HG03045 (cell line): ENCODE data around the gene HOXC5.

Experiments used
- ATAC-seq: cut with Tn5 transposase; IDR thresholded peaks from one replicate; pipeline ENCODE4 v1.9.1; 2021; ENCODE audit warnings: mild to moderate bottlenecking, moderate library complexity; ENCODE audit not compliant: unreplicated experiment

Gene HOXC5

DNA sequence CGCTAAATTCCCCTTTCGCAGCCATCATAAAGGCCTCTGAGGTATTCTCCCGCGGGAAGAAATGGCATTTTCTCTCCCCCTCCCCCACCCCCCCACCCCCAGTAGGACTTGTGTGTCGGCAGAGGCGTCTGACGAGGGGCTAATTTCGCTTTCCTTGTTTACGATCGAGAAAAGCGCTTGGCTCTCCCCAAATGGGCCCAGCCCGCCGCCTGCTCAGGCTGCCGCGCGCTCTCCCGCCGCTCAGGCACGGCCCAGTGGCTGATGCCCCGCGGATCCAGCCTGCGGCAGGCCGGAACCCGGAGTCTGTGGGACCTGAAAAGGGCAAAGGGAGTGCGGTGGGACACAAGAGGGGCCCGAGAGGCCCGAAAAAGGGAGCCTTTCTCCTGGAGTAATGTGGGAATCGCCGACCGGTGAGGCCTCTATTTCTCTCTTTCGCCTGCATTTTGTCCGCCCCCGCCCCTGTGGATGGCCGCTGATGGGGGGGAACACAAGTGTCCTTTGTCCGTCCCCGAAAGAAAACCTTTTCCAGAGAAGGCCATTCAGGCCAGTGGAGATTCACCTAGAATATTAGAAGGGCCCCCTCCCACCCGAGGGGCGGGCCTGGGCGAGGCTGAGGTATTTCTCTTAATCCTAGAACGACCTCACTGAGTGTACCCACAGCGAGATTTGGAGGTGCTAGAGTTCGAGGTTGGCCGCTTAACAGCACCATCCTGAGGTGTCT is 13.6 kb upstream of the HOXC5 start:
- ATAC-seq = no peak

DNA sequence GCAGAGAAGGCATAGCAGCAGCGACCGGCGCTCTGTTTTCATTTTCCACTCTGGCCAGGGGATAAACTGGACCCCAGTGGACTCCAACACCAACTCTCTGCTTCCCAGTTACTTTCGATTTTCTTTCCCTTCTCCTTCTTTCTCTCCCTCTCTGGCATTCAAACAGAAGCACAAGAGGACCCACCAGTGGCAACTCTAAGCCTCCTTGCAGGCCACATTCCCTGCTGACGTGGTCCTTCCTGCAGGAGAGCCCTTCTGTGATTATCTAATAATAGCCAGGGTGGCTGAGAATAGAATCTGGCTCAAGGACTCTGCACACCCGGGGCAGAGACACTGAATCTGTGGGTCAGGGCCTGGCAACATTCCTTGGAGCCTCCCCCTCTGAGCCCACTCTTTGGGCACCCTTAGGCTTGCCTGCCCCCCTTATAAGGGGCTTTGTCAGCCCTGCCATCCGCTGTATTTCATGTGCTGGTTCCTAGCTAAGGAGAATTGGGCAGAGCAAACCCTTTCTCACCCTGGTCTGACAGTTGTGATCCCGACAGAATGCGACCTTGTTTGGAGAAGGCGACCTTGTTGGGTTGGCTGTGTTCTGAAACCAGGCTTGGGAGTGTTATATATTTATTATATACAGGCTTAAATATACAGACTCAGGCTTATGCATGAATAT is 12.8 kb upstream of the HOXC5 start:
- no peak for ATAC-seq

GRCh38 chr12:54020591-54021405 is 12.1 kb upstream of the HOXC5 start:
- no peak for ATAC-seq

- ATAC-seq = no peak
Measured at GRCh38 chr12:54021432-54022013, 11.3 kb upstream of the HOXC5 start.

GRCh38 chr12:54022960-54023884 is 9.6 kb upstream of the HOXC5 start:
- no peak for ATAC-seq

- no peak for ATAC-seq
Measured at GRCh38 chr12:54024127-54024526, 8.7 kb upstream of the HOXC5 start.

GRCh38 chr12:54024581-54025305 is 8.1 kb upstream of the HOXC5 start:
- no peak for ATAC-seq

DNA sequence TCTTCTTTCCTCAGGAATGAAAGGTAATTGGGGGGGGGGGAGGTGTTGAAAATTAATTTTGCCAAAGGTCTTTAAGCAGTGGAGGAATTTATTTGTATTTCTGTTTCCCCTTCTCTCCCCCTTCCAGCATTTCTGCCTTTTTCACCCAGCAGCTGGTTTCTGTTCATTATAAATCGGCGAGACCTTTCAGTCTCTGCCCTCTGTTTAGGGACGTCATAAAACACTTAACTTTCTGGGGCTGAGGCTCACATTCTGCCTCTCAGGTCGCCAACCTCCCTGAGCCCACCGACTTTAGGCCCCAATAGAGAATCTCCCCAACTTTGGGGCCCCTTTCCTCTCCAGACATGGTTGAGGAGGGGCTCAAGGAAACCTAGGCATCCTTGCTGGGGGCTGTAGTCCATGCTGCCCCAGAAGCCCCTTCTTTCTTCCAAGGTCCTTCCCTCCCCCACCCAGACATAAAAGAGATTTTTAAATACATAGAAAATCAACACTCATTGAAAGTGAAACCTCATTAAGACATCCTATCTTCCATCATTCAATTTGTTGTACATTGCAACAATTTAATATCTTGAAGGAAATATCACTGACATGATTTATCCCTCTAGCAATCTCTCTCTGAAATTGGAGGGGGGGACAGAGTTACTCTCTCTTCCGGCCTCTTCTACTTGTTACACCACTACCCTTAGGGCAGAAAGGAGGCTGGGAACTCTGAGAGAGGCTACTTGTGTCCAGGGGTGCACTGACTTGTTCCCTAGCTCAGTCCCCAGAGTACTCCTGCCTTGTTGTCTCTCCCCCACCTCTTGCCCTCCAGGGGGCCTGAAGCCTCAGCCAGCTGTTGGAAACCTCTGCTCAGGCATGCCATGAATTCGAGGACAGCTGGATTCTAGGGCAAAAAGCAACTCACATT is 7.1 kb upstream of the HOXC5 start:
- ATAC-seq = no peak

- ATAC-seq = no peak
Measured at GRCh38 chr12:54026640-54027441, 6.0 kb upstream of the HOXC5 start.

- ATAC-seq = no peak
Measured at GRCh38 chr12:54027442-54027786, 5.4 kb upstream of the HOXC5 start.

GRCh38 chr12:54028314-54029201 is 4.3 kb upstream of the HOXC5 start, which contains the start of gene HOXC6:
Gene HOXC6, plus strand, starts transcription at chr12:54028440. Its CDS starts 82 bp downstream, at chr12:54028522.
- no peak for ATAC-seq

- ATAC-seq = no peak
Measured at GRCh38 chr12:54029529-54030441, 3.1 kb upstream of the HOXC5 start.

GRCh38 chr12:54030442-54030801 is 2.4 kb upstream of the HOXC5 start:
- no peak for ATAC-seq

DNA sequence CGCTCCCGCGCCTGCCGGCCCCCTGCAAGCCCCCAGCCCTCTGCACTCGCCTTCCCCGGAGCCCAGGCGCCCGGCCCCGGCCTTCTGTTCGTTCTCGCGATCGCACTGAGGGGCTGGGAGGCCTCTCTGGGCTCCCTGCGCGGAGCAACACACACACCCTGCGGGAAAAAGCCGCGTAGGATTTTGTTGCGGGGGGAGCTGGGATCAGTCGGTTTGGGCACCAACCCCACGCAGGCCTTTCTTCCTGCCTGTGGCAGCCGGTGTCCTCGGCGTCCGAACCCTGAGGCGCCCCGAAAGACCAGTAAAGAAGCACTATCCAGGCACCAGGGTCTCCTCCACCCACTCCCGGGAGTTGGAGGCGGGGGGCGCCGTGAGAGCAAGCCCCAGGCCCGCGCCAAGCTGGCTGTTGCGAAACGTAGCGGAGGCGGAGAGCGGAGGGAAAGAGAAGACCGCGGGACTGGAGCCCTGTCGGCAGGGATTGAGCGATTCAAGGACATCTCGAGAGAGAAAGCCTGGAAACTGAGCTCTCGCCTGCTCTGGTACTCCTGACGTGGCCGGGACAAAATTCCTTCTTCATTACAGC is 1.9 kb upstream of the HOXC5 start:
- ATAC-seq = no peak

DNA sequence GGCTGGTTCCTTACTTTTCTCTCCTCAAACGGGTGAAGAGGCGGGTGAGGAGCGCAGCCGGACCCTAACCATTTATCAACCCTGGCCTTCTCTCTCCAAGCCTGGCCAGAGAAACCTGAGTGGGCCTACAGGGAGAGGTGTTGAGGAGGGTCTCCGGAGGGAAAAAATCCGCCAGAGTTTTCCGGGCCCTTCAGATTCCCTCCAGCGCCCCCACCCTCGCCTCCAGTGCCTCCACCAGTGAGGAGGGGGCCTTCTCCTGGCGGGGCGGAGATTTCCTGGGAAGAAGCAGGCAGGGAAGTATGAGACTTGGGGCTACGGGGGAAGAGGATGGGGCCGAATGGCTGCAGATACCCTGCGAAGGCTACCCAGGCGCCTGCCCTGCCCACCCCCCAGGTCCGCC is 1.4 kb upstream of the HOXC5 start:
- ATAC-seq = no peak
